ENCODE measurements around the gene IL15RA.

GRCh38 chr10:5983774-5984173 lies 6.4 kb upstream of the IL15RA start:
- TF ChIP-seq CTCF (conservative IDR thresholded peaks at IDR 0.05; ENCODE audit: low read depth, low read length), result no peak
- no peak for TF ChIP-seq EZH2 (IDR thresholded peaks at IDR 0.05; ENCODE audit: low read length, unreplicated experiment)
- TF ChIP-seq EZH2phosphoT487 (IDR thresholded peaks at IDR 0.05; ENCODE audit: borderline replicate concordance, low read length), result no peak

All from PC-3 (cell line).